GM21447 (cell line): Measurements from ENCODE around the gene RBM44.
"Not testable (repeated sequence)": the region's sequence is repeated elsewhere in the genome, so short reads cannot be mapped to it uniquely, and the experiment has no call there.

Source experiments
- ATAC-seq: cut with Tn5 transposase; IDR thresholded peaks from one replicate; pipeline ENCODE4 v1.9.1; 2021; ENCODE audit not compliant: unreplicated experiment

RBM44 gene, protein sequence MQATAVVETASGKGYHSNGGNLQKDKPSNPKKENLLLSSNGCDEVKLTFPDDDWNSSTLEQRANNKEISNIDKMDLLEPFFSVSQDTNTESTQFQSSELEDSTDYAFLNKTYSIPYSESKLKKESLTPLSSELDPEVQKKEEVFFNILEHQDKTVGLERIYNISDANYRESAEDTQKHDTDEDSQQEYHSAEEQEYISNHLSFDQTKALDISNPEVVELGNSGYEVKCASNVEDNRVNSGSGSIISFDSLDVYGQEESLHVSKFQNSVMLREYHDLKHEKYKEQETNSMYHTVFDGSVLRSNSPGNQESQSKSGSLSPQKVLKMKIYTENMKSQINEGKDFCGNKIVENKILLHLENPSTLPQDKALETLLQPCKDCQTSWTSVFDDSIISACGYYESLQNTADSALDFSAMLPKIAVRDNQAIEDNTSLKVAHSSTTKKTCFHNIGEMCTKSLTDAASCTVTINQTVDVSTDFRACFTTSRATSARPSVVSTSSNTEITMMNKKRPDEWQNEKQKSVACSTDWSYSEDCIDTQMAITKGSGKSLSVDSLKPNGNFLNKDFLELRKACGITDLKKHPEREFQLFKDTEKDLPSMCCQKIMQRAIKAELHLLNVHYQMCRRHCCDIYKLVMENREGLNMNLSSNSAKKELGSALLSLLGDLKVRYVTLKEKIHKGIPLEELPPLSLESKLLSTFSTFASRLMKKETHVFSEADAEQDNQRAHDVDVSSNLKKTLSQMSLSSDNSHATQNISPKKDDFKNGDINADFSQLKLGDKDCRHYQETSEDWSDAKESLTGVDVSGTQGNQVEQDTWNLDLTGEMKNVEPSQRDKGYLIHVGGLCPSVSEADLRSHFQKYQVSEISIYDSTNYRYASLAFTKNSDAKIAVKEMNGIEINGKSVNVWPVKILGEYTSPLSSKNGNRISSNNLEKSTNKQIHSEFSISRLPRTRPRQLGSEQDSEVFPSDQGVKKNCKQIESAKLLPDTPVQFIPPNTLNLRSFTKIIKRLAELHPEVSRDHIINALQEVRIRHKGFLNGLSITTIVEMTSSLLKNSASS

DNA sequence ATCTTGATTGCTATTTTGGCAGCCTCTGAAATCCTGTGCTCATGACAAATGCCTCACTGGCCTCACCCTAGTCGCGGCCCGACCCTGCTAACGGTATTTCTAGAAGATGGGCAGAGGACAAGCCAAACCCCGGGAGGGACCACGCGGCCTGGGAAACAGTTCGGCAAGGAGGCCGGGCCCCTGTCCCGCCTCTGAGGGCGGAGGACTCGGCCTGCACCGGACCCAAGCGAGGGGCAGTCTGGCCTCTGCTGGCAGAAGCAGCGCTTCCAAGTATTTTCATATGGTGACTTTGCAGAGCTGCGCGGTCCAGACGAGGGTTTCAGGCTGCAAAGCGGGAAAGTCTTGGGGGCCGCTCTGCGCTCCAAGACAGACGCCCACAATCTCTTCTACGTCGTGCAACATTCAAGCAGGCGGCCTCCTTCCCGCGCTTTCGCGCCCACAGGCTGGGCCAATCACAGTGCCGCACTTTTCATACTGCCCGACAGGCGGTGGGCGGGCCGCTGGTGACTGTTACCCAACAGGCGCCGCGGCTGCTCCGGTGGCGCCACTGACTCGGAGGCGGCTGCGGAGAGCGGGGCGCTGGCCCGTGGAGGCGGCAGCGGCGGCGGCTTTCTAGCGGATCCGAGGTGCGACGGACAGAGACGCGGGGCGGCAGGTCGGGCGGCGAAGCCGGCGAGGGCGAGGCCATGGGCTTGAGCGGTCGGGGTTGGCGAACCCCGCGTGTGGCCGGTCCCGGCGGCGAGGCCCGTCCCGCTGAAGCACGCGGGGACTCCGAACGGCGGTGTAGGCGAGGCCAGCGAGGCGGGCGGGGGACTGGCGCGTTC is at the start of gene RBM44:
TSS of gene RBM44 (plus strand) at position 544 of the 824 bp plus-strand sequence. CDS start 14,831 bp downstream, outside the sequence.
- no peak for ATAC-seq

DNA sequence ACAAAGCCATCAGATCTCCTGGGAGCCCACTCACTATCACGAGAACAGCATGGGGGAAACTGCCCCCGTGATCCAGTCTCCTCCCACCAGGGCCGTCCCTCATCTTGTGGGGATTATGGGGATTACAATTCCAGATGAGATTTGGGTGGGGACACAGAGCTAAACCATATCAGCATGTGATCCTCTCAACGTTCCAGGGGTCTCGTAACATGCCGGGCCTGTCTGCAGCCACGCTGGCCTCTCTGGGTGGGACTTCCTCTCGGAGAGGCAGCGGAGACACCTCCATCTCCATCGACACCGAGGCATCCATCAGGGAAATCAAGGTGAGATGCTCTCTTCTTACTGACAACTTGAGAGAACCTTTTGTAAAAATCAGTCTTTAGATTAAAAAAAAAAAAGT is 49.6 kb upstream of the RBM44 start:
- ATAC-seq: no peak

DNA sequence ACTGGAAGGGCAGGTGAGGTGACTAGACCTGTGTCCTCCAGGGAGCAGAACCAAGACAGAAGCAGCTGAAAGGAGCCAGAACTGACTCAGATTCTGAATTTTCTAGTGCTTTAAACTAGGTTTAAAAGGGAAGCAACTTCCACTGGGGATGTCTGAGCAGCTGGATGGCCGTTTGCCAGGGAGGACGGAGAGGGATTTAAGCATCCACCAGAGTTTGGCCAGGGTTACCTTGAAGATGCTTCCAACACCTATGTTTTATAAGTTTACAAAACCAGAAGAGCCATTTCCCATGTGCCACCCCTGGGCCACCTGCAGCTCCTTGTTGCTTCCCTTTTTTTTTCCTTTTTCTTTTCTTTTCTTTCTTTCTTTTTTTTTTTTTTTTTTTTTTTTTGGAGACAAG is 48.6 kb upstream of the RBM44 start:
- ATAC-seq: no peak

DNA sequence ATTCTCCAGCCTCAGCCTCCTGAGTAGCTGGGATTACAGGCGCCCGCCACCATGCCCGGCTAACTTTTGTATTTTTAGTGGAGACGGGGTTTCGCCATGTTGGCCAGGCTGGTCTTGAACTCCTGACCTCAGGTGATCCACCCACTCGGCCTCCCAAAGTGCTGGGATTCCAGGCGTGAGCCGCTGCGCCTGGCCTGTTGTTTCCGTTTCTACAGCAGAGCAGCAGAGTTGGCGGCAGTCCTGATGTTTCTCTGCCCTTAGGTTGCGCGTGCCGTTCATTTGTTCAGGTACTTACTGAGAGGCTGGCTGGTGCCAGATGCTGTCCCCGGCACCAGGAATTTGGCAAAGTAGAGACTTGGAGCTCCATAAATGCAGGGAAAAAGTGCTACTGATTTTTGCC is 48.1 kb upstream of the RBM44 start:
- ATAC-seq: not testable (repeated sequence)

DNA sequence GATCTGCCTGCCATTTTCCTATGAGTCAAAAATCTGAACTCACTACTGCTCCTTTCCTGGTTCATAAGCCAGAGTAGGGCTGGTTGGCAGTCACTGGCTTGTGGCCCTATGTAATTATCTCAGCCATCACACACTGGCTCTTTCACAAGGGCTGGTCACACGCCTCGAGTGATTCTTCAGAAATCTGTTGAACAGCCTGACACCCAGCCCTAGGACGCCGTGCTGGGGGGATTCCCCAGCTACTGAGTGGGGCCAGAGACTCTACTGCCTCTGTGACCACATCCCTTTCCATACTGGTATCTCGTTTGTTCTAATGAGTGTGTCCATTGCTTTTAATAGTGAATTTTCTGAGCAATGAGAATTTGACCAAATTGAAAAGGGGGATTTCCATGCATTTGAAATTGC is 45.8 kb upstream of the RBM44 start:
- ATAC-seq: peak; percentile 97

DNA sequence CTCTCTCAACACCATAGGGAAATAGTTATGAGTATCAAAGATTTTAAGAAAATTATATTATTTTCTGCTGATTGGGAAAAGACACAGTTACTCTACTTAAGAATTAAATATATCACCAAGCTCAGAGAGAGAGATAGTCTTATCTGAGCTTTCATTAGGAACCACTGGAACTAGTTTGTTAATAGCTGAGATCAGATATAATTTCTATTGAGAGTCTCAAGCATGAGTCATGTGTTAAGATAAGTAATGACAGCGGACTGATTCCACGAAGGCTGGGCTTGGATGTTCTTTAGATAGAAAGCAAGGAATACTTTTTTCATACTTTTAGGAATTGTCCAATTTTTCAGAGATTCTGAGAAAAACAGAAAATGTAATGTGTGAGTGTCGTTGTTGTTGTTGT is 44.4 kb upstream of the RBM44 start:
- ATAC-seq: no peak

DNA sequence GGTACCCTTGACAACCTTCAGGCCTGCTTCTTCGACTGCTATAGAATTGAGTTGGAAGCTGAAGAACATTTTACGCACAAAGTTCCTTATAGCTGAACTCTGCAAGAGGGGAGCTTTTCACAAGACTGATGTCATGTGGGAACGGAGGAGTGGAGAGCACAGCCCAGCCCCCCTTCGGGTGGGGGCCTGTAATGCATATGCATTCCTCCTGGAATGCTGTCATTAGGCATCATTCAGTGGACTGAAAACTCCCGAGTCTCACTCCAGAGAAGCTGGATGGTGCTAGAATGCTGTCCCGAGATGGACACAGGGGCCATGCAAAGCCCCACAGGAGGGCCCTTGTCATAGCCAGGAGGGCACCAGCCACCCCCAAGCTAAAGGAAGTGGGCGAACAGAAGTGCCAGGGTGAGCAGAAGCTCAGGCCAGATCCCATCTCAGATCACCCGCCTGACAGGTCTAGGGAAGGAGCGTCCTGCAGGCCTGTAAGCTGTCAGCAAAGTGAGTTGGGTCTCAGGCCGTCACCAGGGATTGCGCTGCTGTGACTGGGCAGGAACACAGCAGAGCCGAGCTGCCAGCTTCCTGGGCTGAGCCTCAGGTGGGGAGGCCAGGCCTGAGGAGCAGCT is 43.8 kb upstream of the RBM44 start:
- ATAC-seq: no peak

DNA sequence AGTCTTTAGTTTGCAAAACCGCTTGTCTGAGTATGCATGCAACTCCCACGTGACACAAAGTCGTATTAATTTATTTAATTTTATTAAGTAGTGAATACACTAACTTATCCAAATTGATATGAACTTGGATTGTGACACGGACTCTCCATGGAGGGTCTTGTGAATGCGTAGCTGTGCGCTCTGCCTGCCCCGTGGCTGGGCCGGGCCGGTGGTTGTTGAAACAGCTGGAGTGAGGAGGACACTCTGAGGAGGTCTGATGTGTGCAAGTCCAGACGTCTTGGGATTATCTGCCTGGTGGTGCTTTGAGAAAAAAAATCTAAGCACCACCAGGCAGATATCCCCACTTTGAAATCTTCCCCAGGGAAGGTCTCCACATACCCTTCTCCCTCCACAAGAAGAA is 41.0 kb upstream of the RBM44 start:
- ATAC-seq: no peak

DNA sequence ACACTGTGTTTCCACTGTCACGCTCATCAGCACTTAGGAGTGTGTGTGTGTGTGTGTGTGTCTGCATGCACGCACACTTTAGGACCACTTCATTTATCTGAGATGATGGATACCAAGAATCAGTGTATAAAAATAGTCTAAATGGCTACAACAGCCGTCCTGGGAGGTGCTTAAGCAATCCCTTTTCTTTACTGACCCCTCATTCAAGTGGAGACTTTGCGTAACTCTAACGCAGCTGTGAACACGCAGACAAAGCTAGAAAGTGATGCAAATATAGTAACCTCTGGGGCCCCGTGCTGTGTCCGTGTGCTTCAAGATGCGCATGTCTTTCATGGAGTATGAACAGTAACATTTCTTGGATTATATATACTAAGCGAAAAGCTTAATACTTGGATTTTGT is 40.4 kb upstream of the RBM44 start:
- ATAC-seq: no peak

DNA sequence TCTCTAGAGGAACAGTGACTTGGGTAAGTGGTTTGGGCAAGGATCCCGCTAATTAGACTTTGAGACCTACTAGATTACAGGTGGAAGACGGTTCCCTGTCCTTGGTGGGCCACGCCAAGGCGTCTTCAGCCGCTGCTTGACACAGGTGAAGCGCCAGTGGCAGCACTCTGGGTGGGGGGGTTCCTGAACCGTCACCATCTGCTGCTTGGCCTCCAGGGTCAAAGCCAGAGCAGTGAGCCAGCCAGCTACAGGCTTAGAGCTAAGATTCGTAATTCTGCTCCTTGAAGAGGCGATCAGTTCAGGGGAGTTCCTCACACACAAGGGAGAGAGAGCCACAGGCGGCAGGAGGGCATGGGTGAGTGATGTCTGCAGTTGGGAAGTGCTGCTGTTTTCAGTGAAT is 39.4 kb upstream of the RBM44 start:
- ATAC-seq: no peak

DNA sequence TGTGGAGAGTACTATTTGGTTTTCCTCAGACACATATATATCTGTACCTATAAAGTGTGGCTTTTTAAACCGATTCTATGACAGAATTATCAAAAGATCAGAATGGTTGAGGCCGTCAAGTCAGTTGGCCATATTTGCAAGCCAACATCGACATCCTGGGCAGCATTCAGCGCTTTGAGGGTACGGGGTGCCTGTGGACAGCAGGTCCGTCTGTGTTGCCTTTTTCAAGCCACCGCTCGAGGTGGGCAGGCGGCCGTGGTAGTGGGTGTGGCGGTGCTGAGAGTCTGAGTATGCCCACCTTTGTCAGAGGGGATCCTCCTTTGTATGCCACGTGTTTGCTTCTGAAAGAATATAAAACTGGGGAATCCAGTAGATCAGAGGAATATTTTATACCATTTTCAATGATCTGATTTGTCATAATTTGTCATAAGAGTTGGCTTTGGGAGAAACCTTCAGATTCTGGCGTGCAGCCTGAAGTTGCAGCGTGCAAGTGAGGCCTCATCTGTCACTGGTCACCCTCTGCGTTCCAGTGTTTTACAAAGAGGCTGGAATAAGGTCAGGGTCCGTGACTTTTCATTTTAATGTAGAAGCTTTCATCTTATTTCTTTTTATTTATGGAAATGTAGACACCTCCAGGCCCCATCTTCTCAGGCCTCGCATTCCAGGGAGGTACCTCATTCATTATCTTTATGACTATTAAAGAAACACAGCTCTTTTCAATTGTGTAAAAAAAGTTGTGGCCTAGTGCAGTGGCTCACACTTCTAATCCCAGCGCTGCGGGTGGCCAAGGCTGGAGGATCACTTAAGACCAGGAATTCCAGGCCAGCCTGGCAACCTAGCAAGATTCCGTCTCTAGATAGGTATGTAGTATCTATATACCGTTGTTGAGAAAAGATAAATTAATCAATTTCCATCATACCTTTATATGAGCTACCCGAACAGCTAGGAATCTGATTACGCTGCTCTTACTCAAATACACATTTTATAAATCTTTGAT is 37.8 kb upstream of the RBM44 start:
- no peak for ATAC-seq

DNA sequence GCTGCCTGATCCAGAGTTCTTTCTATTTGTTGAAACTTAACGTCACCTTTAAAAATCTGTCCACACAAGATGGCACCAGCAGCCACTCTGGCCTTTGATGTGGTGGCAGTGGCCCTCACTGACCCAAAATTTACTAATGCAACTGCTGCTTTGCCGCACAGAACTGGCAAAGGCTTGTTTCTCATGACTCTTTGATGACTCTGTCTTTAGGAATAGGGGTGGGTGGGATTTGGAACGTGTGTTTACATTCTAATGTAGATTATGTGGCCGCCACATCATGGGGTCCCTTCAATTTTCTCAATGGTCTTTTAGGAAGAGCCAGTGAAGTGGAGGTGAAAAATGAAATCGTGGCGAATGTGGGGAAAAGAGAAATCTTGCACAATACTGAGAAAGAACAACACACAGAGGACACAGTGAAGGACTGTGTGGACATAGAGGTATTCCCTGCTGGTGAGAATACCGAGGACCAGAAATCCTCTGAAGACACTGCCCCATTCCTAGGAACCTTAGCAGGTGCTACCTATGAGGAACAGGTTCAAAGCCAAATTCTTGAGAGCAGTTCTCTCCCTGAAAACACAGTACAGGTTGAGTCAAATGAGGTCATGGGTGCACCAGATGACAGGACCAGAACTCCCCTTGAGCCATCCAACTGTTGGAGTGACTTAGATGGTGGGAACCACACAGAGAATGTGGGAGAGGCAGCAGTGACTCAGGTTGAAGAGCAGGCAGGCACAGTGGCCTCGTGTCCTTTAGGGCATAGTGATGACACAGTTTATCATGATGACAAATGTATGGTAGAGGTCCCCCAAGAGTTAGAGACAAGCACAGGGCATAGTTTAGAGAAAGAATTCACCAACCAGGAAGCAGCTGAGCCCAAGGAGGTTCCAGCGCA is 36.0 kb upstream of the RBM44 start:
- ATAC-seq: not testable (repeated sequence)

DNA sequence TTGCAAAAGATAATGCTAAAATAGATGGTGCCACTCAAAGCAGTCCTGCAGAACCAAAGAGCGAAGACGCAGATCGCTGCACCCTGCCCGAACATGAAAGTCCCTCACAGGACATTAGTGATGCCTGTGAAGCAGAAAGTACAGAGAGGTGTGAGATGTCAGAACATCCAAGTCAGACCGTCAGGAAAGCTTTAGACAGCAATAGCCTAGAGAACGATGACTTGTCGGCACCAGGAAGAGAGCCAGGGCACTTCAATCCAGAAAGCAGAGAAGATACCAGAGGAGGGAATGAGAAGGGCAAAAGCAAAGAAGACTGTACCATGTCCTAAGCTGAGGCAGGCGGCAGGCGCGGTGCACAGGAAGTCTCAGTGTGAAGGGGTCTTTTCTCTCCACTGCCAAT is 34.8 kb upstream of the RBM44 start:
- ATAC-seq: no peak

DNA sequence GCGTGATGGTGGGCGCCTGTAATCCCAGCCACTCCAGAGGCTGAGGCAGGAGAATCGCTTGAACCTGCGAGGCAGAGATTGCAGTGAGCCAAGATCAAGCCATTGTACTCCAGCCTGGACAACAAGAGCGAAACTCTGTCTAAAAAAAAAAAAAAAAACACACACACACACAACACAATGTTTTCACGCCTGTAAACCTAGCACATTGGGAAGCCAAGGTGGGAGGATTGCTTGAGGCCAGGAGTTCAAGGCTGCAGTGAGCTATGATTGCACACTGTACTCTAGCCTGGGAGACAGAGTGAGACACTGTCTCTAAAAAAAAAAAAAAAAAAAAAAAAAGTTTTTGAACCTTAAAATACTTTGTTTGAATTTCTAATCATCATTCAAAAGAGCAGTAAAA is 33.5 kb upstream of the RBM44 start:
- not testable (repeated sequence) for ATAC-seq

DNA sequence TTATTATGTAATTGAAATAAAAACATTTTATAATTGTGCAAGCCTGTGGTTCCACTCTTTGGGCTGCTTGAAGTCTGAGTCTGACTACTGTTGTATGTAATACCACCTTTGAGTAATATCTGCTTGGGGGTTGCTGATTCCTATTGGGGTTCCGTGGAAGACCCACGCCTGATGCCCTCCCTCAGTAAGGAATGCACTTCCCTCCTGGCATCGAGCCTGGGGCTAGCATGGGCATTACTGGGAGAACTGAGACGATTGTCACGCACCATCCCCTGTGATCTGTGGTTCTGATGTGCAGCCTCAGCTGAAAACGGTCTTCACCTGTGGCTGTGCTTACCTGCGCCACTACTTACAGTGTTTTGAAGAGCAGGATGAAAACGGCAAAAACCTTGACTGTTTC is 32.7 kb upstream of the RBM44 start:
- no peak for ATAC-seq

DNA sequence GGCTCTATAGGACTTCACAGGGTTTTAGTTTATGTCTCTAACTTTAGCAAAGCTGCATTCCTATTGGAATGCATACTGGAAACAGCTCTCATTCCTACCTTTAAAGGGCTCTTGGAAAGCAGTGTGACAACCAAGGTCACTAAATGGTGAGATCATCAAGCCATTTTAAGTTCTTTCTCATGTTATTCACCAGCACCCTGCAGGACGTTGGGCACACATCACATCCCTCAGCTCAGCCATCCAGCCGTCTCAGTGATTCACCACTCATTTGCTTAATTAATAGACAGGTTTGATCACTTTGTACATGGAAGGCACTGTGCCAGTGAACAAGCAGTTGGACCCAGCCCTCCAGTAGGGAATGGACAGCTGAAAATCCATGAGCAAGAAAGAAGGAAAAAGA is 32.2 kb upstream of the RBM44 start:
- no peak for ATAC-seq

DNA sequence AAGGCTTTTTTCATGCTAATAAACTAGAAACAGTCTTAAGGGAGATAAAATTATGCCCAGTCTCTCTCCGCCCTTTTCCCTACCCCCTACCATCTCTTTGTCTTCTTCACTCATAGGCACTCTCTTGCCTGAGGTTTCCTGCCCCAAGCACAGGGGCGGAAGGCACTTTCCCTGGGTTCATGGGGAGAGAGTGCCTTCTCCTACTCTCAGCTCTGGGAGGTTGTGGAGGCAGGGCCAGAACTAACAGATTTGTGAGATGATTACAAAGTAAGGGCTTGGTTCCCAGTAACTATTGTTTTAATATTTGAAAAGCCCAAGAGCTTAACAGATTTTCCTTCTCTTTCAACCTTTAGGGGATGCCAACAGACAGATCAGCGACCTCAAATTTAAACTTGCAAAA is 26.1 kb upstream of the RBM44 start:
- ATAC-seq: no peak

DNA sequence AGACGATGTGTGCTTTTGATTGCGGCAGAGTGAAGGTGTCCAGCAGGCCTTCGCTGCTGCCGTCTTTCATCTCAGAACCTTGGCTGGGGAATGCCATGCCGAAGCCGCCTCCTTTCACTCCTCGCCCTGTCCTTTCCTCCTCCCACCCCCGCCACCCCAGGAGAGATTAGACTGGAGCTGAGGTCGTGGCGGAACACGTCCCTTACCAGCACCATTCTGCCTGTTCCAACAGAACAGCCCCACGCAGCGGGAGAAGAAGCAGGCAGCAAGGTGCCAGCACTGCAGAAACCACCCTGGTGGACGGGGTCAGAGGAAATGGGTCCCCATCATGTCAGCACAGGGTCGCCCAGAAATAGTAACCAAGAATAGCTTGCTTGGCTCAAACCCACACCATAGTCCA is 24.8 kb upstream of the RBM44 start:
- ATAC-seq: no peak
